ENCODE results near the gene TBX4. TPM values are rescaled to one million over a fixed set of nuclear protein-coding genes. Genes with fewer than 3 reads are reported as not detected.
"Not testable (repeated sequence)": the region's sequence is repeated elsewhere in the genome, so short reads cannot be mapped to it uniquely, and the experiment has no call there.

Gene TBX4
- total and polyA plus RNA-seq, 2 donors from 2014 or later, result not detected

GRCh38 chr17:61505846-61506627 lies 53.8 kb downstream of the TBX4 start:
- TF ChIP-seq CTCF (IDR thresholded peaks at IDR 0.05; ENCODE audit: borderline replicate concordance, extremely low read depth, insufficient read depth), result no peak

GRCh38 chr17:61507383-61508066 lies 55.3 kb downstream of the TBX4 start:
- H3K36me3 ChIP-seq (ENCODE audit: control insufficient read depth in 2 of 3, insufficient read depth in 3 of 3, low read length in 3 of 3), result no peaks in the 10 kb centered on the region
- H3K27me3 ChIP-seq (ENCODE audit: control insufficient read depth, insufficient read depth, low read length), result no peaks in the 10 kb centered on the region
- TF ChIP-seq CTCF (IDR thresholded peaks at IDR 0.05; ENCODE audit: borderline replicate concordance, extremely low read depth, insufficient read depth), result no peak
- no peak overlapping the region for H3K4me3 ChIP-seq (ENCODE audit: low read length in 3 of 3)
- no peak for FAIRE-seq
- H3K9me3 ChIP-seq (ENCODE audit: control insufficient read depth in 2 of 3, insufficient read depth in 1 of 3, low read length in 3 of 3), result no peaks in the 10 kb centered on the region
- no peak overlapping the region for H3K27ac ChIP-seq (ENCODE audit: low read depth in 2 of 2, low read length in 2 of 2)
- intact Hi-C loops (cut with DNase I), result no loop called here
- DNase-seq, result no peak
- H3K9ac ChIP-seq (ENCODE audit: low read length in 3 of 3), result no peak overlapping the region
- H3K4me1 ChIP-seq (ENCODE audit: control insufficient read depth in 2 of 3, insufficient read depth in 2 of 3, low read depth in 1 of 3, low read length in 3 of 3), result no peaks in the 10 kb centered on the region

More at GRCh38 chr17:61505846-61506627, 53.8 kb downstream of the TBX4 start:
- FAIRE-seq (no peak), DNase-seq (no peak)
- Histone ChIP-seq H3K4me3 (ENCODE audit: low read length in 3 of 3) (no peak overlapping the region), H3K9me3 (ENCODE audit: control insufficient read depth in 2 of 3, insufficient read depth in 1 of 3, low read length in 3 of 3) (no peaks in the 10 kb centered on the region), H3K4me1 (ENCODE audit: control insufficient read depth in 2 of 3, insufficient read depth in 2 of 3, low read depth in 1 of 3, low read length in 3 of 3) (no peaks in the 10 kb centered on the region), H3K36me3 (ENCODE audit: control insufficient read depth in 2 of 3, insufficient read depth in 3 of 3, low read length in 3 of 3) (no peaks in the 10 kb centered on the region), H3K9ac (ENCODE audit: low read length in 3 of 3) (no peak overlapping the region), H3K27ac (ENCODE audit: low read depth in 2 of 2, low read length in 2 of 2) (no peak overlapping the region), H3K27me3 (ENCODE audit: control insufficient read depth, insufficient read depth, low read length) (no peaks in the 10 kb centered on the region)
- intact Hi-C loops (cut with DNase I), result no loop called here

GRCh38 chr17:61508912-61509311 lies 56.7 kb downstream of the TBX4 start:
- Histone ChIP-seq H3K27ac (ENCODE audit: low read depth in 2 of 2, low read length in 2 of 2) (no peak overlapping the region), H3K36me3 (ENCODE audit: control insufficient read depth in 2 of 3, insufficient read depth in 3 of 3, low read length in 3 of 3) (no peaks in the 10 kb centered on the region), H3K9ac (ENCODE audit: low read length in 3 of 3) (no peak overlapping the region), H3K4me1 (ENCODE audit: control insufficient read depth in 2 of 3, insufficient read depth in 2 of 3, low read depth in 1 of 3, low read length in 3 of 3) (no peaks in the 10 kb centered on the region), H3K4me3 (ENCODE audit: low read length in 3 of 3) (no peak overlapping the region), H3K27me3 (ENCODE audit: control insufficient read depth, insufficient read depth, low read length) (no peaks in the 10 kb centered on the region), H3K9me3 (ENCODE audit: control insufficient read depth in 2 of 3, insufficient read depth in 1 of 3, low read length in 3 of 3) (no peaks in the 10 kb centered on the region)
- TF ChIP-seq CTCF (IDR thresholded peaks at IDR 0.05; ENCODE audit: borderline replicate concordance, extremely low read depth, insufficient read depth), result no peak
- intact Hi-C loops (cut with DNase I), result no loop called here
- DNase-seq (no peak), FAIRE-seq (no peak)

- H3K27ac ChIP-seq (ENCODE audit: low read depth in 2 of 2, low read length in 2 of 2); H3K4me3 ChIP-seq (ENCODE audit: low read length in 3 of 3); H3K27me3 ChIP-seq (ENCODE audit: control insufficient read depth, insufficient read depth, low read length); FAIRE-seq; H3K4me1 ChIP-seq (ENCODE audit: control insufficient read depth in 2 of 3, insufficient read depth in 2 of 3, low read depth in 1 of 3, low read length in 3 of 3); DNase-seq; H3K9ac ChIP-seq (ENCODE audit: low read length in 3 of 3); H3K9me3 ChIP-seq (ENCODE audit: control insufficient read depth in 2 of 3, insufficient read depth in 1 of 3, low read length in 3 of 3); intact Hi-C loops (cut with DNase I); H3K36me3 ChIP-seq (ENCODE audit: control insufficient read depth in 2 of 3, insufficient read depth in 3 of 3, low read length in 3 of 3): not testable (repeated sequence)
These were observed 57.2 kb downstream of the TBX4 start for GRCh38 chr17:61509454-61509853.
